Measurements from ENCODE around the gene DEFB118.
"Not testable (repeated sequence)": the region's sequence is repeated elsewhere in the genome, so short reads cannot be mapped to it uniquely, and the experiment has no call there.

DEFB118 gene, protein sequence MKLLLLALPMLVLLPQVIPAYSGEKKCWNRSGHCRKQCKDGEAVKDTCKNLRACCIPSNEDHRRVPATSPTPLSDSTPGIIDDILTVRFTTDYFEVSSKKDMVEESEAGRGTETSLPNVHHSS

DNA sequence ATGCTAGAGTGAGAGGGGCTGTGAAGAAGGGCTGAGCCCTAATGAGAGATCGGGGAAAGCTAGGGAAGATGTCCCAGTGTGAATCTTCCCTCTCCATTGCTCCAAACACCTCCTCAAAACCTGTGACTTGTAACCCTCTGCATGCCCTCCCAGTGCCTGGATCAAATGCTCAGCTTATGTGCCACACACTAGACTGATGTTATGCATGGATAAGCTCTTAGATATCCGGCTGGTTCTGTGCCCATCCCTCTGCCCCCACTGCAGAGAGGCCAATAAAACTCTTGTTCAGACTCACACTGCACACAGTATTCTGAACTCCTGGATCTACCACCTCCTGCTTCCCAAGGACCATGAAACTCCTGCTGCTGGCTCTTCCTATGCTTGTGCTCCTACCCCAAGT is at the start of gene DEFB118:
Gene DEFB118, plus strand, starts transcription at position 301 of the 400 bp plus-strand sequence. Its CDS starts 50 bp downstream, at position 351.
- no peak for DNase-seq

DNA sequence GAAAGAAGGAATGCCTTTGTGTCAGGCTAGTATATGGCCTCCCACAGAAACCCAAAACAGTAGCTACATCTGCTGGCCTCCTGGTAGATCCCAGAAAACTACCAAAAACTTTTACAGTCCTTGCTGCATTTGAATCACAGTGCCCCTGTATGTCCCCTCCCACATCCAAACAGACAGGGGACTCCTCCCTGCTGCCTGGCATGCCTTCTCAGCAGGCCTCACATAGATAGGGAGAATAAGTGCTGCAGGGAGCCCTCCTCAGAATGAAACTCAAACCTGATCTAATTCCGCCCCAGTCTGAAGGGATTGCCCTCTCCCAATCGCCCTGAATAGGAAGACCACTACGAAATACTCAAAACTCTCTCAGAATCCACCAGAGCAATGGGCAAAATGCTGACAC is 45.9 kb upstream of the DEFB118 start:
- DNase-seq, result no peak

DNA sequence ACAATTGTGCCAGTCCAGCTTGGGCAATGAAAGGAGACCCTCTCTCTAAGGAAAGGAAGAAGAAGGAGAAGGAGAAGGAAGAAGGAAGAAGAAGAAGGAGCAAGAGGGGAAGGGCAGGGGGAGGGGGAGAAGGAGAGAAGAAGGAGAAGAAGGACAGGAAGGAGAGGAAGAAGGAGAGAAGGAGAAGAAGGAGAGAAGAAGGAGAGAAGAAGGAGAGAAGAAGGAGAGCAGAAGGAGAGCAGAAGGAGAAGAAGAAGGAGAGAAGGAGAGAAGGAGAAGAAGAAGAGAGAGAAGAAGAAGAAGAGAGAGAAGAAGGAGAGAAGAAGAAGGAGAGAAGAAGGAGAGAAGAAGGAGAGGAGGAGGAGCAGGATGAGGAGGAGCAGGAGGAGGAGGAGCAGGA is 37.5 kb upstream of the DEFB118 start:
- no peak for DNase-seq

DNA sequence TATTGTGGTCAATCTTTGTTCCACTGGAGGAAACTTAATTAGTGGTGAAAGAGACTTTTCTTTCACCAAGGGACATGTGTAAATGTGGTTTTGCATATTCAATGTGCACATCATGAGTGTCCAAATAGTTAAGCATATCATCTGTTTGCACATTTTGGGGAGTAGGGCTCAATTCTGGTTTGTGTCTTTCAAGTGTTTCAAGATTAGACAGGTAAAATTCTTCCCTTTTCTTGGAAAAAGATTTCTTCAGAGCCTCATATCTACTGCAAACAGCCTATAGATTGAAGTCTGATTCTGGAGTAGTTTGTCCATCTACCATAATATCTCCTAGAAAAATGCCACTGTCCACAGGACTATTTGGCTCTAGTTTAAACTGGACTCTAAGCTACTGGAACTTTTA is 26.9 kb upstream of the DEFB118 start:
- DNase-seq, result no peak

DNA sequence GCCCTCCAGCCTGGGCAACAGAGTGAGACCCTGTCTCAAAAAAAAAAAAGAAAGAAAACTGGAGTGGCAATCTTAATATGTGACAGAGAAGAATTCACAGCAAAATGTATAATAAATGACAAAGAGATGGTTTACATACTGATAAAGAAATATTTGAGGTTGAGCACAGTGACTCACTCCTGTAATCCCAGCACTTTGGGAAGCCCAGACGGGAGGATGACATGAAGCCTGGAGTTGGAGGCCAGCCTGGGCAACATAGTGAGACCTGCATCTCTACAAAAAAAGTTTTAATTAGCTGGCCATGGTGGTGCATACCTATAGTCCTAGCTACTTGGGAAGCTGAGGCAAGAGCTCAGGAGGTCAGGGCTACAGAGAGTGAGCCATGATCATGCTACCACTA is 12.4 kb upstream of the DEFB118 start:
- no peak for DNase-seq

DNA sequence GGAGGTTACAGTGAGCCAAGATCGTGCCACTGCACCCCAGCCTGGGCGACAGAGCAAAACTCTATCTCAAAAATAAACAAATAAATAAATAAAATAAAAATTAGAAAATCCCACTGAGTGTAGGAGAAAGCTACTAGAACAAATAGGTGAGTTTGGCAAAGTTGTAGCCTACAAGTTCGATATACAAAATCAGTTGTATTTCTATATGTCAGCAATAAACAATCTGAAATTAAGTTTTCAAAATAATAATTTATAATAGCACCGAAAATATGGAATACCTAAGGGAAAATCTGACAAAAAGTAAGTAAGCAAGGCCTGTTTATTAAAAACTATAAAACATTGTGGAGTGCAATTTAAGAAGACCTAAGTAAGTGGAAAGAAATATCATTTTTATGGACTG is 5.1 kb upstream of the DEFB118 start:
- DNase-seq, result no peak

DNA sequence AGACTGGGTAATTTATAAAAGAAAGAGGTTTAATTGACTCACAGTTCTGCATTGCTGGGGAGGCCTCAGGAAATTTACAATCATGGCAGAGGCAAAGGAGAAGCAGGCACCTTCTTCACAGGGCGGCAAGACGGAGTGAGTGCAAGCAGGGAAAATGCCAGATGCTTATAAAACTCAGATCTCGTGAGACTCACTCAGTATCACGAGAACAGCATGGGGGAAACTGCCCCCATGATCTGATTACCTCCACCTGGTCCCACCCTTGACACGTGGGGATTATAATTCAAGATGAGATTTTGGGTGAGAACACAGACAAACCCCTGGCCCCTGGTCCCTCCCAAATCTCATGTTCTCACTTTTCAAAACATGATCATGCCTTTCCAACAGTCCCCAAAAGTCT is 4.1 kb upstream of the DEFB118 start:
- not testable (repeated sequence) for DNase-seq

DNA sequence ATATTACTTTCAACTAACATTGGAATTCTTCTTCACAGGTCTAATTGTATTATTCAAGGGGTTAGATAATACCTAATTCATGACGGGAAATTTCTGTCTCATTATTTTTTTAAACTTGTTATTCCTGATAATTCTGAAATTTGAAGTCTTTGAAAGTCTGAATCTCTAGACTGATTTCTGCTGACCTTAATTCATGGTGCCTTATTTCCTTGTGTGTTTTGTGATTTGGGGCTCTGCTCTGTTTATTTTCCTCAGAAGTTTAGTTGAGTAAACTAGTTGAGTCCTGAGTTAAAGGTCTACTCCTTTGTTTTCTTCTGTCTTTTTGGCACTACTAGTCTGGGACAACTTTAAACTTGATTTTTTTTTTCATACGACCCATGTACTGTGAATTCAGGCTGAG is 5.9 kb downstream of the DEFB118 start:
- DNase-seq, result no peak

DNA sequence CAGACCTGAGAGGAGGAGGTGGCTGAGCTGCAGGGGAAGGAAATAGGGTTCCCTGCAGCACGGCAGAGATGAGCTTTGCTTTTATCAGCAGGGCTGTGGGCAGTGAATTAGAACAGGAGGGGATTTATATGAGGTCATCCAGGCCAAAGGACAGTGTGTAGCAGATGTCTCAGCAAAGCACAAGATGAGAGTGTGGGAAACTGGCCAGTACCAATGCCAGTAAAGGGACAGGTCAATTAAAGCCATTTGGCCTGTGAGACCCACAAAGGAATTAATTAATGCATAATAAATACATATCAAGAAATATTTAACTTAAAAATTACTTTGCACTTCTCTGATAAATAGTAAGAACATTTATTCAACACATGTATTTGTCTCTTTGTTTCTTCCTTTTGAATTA is 22.1 kb downstream of the DEFB118 start, which contains the start of gene DEFB119:
Gene DEFB119, minus strand, starts transcription at position 101 of the 400 bp plus-strand sequence. CDS start 107 bp downstream, outside the sequence.
- DNase-seq, result no peak

DNA sequence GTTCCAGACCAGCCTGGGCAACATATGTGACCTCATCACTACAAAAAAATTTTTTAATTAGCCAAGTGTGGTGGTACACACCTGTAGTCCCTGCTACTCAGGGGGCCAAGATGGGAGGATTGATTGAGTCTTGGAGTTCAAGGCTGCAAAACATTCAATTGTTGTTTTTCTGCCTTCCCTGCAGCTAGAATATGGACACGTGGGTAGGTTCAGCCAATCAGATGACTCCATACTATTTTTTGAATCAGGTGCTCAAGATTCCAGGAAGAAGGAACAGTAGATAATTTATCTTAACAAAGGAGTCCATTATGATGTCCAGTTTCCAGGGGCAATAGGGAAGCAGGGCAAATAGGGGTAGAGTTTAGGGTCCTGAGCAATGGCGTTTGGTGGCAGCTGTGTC is 24.4 kb downstream of the DEFB118 start:
- DNase-seq, result no peak

DNA sequence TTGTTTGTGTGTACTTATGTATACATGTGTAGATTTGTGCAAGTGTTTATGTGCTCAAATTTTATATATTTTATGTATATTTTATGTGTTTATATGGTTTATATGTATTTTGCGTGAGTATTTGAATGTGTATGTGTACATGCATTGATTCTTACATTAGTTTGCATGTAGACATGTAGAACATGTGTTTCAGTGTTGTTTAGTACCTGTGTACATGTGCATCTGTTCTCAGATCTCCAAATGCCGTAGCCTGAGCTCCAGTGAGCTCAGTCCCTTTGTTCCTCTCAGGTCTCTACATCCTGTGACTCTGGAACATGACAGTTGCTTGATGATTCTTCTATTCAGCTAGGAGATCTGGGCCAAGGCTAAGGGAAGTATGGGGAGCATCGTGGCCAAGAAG is 26.5 kb downstream of the DEFB118 start:
- no peak for DNase-seq

DNA sequence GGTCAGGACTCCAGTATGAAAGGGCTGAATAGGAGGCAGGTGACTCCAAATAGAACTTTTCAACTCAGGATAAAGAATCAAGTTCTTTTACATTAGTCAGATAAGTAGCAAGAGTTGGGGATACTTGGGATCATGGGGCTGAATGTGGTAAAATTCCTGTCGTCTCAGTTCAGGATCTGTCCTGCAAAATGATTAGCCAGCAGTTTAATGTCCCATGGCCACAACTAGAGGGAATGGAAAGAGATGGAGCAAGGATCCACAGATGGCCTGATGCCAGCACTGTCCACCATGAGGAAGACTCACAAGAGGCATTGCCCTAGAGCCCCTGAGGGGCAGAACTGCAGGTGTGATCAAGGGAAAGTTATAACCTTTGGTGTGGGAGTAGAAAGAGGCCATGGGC is 35.5 kb downstream of the DEFB118 start:
- no peak for DNase-seq

DNA sequence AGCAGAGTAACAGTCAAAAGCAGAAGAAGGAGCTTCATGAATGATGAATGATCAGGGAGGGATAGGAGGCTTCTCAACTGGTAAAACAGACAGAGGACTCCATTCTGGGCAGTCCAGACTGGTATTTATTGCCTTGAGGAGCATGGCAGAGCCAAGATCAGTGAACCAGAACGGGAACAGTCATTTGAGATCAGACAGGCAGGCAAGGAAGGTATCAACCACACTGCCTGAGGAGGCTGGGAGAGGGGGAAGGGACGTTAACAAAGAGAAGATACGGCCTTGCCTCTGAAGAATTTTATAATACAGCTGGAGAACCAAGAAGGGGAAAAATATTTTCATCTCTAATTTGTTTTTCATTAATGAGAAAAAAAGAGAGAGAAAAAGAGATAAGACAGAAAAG is 37.7 kb downstream of the DEFB118 start, which contains the start of gene DEFB121:
Gene DEFB121, minus strand, starts transcription at position 101 of the 400 bp plus-strand sequence. Its CDS starts 63 bp downstream, at position 38.
- no peak for DNase-seq

DNA sequence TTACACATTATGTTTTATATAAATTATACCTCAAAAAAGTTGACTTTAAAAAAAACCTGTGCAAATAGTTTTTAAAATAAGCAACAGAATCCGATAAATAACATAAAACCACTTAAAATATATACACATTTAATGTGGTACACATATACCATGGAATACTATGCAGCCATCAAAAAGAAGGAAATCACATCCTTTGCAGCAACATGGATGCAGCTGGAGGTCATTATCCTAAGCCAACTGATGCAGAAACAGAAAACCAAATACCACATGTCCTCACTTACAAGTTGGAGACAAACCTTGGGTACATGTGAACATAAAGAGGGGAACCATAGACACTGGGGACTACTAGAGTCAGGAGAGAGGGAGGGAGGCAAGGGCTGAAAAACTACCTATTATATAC is 41.6 kb downstream of the DEFB118 start:
- no peak for DNase-seq

DNA sequence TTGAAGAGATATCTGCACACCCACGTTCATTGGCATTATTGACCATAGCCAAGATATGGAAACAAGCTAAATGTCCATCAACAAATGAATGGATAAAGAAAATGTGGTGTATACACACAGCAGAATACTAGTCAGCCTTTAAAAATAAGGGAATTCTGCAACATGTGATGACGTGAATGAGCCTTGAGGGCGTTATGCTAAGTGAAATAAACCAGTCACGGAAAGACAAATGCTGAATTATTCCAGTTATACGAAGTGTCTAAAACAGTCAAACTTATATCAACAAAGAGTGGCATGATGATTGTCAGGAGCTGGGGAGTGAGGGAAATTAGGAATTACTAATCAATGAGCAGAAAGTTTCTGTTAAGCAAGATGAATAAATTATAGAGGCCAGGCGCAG is 46.0 kb downstream of the DEFB118 start:
- DNase-seq, result no peak

DNA sequence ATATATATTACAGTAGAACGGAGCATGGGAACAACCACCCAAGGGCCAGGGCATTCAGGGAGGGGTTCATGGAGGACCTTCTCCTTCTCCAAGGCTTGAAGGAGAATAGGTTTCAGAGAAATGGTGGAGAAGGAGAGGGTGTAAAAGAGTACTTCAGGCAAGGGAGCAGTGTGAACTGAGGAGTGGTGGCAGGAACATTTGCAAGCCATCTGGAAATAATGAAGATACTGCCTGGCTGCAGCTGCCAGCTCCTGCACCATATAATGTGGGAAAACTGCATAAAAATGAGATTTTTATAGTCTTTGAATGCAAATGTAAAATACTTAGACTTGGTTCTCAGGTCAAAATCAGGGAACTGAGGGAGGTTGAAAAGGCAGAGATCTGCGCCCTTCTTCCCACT is 47.3 kb downstream of the DEFB118 start:
- no peak for DNase-seq

DNA sequence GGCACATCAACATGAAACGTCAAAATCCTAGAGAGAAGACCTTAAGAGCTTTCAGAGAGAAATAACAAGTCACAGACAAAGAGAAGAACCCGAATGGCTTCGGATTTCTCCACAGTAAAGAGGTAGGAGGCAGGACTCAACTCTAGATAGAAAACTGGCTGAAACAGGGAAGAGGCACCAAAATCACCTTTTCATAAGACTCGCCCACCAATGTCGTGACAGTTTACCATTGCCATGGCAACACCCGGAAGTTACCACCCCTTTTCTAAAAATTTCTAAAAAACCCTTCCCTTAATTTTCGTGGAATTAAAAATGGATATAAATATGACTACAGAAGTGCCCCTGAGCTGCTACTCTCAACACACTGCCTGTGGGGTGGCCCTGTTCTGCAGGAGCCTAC is 49.9 kb downstream of the DEFB118 start:
- no peak for DNase-seq

Data from activated T-cell treated with anti-CD3 and anti-CD28 coated beads for 4 hours (primary cell).